Spleen (tissue), 11 donors: ENCODE data around the gene TLK1. TPM values are rescaled to one million over a fixed set of nuclear protein-coding genes. Genes with fewer than 3 reads are reported as not detected.

Experiments
- DNase-seq: peaks from one replicate; pipeline ENCODE4 v3.0.0-alpha.2; 2020
- H3K27ac ChIP-seq, 8 donors: fragments of 200-600 bp; sonication (generic) in 7 of 8; 1 replicate in 4 of 8; 2 replicates in 4 of 8; pipeline versions ENCODE4 v1.5.0 to v1.8.0; 2016 to 2021; ENCODE audit warnings: inconsistent platforms in 4 of 8, mild to moderate bottlenecking in 4 of 8, moderate library complexity in 1 of 8
- H3K27me3 ChIP-seq, 7 donors: fragments of 200-600 bp; sonication (generic) in 6 of 7; replicated peaks in 1 of 7; 1 replicate in 4 of 7; 2 replicates in 3 of 7; pipeline versions ENCODE4 v1.5.0 to v1.8.0; 2016 to 2021; ENCODE audit warnings: inconsistent platforms in 3 of 7, mild to moderate bottlenecking in 1 of 7
- H3K36me3 ChIP-seq, 6 donors: fragments of 200-600 bp; sonication (generic) in 5 of 6; 1 replicate in 4 of 6; 2 replicates in 2 of 6; pipeline versions ENCODE4 v1.5.0 to v1.8.0; 2016 to 2021; ENCODE audit warnings: inconsistent platforms in 2 of 6
- H3K4me1 ChIP-seq, 6 donors: fragments of 200-600 bp; sonication (generic) in 5 of 6; 1 replicate in 3 of 6; 2 replicates in 3 of 6; pipeline versions ENCODE4 v1.5.0 to v1.8.0; 2016 to 2021; ENCODE audit warnings: inconsistent platforms in 3 of 6
- H3K4me3 ChIP-seq, 8 donors: fragments of 200-600 bp; sonication (generic) in 7 of 8; 1 replicate in 4 of 8; 2 replicates in 4 of 8; pipeline versions ENCODE4 v1.5.0 to v1.8.0; 2016 to 2021; ENCODE audit warnings: inconsistent platforms in 4 of 8, mild to moderate bottlenecking in 4 of 8, moderate library complexity in 2 of 8
- H3K9me3 ChIP-seq, 8 donors: fragments of 200-600 bp; sonication (generic) in 7 of 8; 1 replicate in 4 of 8; 2 replicates in 4 of 8; pipeline versions ENCODE4 v1.5.0 to v1.8.0; 2016 to 2021; ENCODE audit warnings: inconsistent platforms in 4 of 8
- POLR2A ChIP-seq, 3 donors: fragments of 450-650 bp; IDR thresholded peaks; one replicate each; pipeline ENCODE4 v1.5.1; 2017; ENCODE audit warnings: antibody characterized with exemption in 3 of 3, mild to moderate bottlenecking in 1 of 3
- POLR2AphosphoS5 ChIP-seq, 3 donors: sonication (generic); formaldehyde crosslinking; IDR thresholded peaks; one replicate each; pipeline ENCODE4 v1.5.1; 2017; ENCODE audit warnings: antibody characterized with exemption in 3 of 3
- WGBS, 5 donors: extraction: QIAGEN DNeasy Blood & Tissue Kit in 3 of 5; methylation state at CpG; one replicate each; pipeline versions ENCODE4 v1.1.5 to v1.1.7; 2013 to 2018; 5-methylcytosine and 5-hydroxymethylcytosine counted together
- intact Hi-C: fragments of 100-400 bp; cut with DNase I; formaldehyde crosslinking; loops from one replicate; pipeline ENCODE4 v1.15.0; 2023; ENCODE audit warnings: low total_unique reads
- polyA plus RNA-seq, 3 donors: library from polyadenylated mRNA; stranded (reverse); fragments of 200-250 nt; gene quantifications; one replicate each; pipeline ENCODE4 v1.2.1, GENCODE V29; 2013
- total RNA-seq, 7 donors: library from RNA; depleted of rRNA in 3 of 7; stranded (reverse); fragments of >200 nt in 3 of 7; fragmentation: NEBNext Ultra II Directional in 4 of 7; extraction: Animal tissue kit (Norgen Biotek cat#: 25700) in 4 of 7; gene quantifications; one replicate each; pipeline versions ENCODE4 v1.1.0 to v1.2.1, GENCODE V29; 2016 to 2021
- TF ChIP-seq, protein P1 (sequence below), 11 experiments: fragments of 200-600 bp in 7 of 11; fragments of 450-650 bp in 4 of 11; sonication (generic) in 4 of 11; IDR thresholded peaks in 8 of 11; conservative IDR thresholded peaks in 3 of 11; 1 replicate in 7 of 11; 2 replicates in 4 of 11; pipeline versions ENCODE4 v1.4.0 to v1.8.0; 2016 to 2021; ENCODE audit warnings: antibody characterized with exemption in 11 of 11, inconsistent platforms in 4 of 11, mild to moderate bottlenecking in 1 of 11
- donor health status: healthy with polysubstance abuse.
- donor health status: DM: no; HTN: no; CAD: no; lungs with moderate emphysema.
- donor health status: DM: no; HTN: no; CAD: no.
- donor health status: Bipolar disorder and iron deficiency.
- donor health status: healthy.
- donor health status: DM: no; HTN: no; CAD: no.
- donor health status: DM: yes; HTN: yes; CAD: no.

TLK1 gene
- total and polyA plus RNA-seq, 10 donors, result 19.7 to 100.0 (median 81.7) TPM

DNA sequence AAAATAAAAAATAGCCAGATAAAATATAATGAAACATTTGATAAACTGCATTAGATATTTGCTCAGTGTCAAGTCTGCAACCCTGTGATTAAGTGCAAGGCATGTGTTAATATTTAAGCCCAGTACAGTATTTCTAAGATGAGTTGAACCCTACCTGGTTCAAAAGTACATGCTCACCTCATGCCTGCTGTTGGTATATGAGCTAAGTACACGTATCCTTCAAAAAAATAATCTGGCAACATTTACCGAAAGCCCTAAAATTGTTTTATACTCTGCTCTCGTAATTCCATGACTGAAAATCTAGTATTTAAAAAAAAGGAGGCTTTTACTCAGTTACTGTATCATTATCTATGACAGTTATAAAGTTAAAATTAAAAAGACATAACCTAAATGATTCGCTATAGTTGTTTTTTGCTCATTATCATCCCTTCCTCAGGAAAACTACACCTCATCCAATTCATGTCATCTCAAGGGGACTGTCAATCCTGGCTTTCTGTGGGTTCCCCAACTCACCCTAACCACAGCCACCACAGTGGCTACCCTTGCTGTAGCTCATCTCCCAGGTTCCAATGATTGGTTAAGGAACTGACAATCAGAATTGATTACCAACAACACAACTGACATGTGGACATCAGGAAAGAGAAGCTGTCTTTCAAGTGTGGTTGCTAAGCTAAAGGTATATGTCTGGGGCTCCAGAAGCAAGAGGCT, 10.6 kb downstream of the TLK1 start:
- H3K4me3 ChIP-seq, result no peak overlapping the region
- no peaks in the 10 kb centered on the region for H3K9me3 ChIP-seq
- H3K4me1 ChIP-seq, result peaks cover 34 to 95% (median 77%) of the 10 kb centered on the region in 6 donors
- no peaks in the 10 kb centered on the region for H3K36me3 ChIP-seq
- no peak for DNase-seq
- no peak overlapping the region for H3K27ac ChIP-seq
- 90 to 97% (median 95%) methylated on average over 4 of the region's 4 CpGs for WGBS, 5 donors
- intact Hi-C loops, result loop anchor here (10.0 kb wide), 2 partner anchors 55 to 175 kb away; no protein-coding TSS in a partner anchor
- TF ChIP-seq POLR2A (IDR thresholded peaks at IDR 0.05), result no peak
- TF ChIP-seq POLR2AphosphoS5 (IDR thresholded peaks at IDR 0.05), result no peak
- TF ChIP-seq, protein P1, sequence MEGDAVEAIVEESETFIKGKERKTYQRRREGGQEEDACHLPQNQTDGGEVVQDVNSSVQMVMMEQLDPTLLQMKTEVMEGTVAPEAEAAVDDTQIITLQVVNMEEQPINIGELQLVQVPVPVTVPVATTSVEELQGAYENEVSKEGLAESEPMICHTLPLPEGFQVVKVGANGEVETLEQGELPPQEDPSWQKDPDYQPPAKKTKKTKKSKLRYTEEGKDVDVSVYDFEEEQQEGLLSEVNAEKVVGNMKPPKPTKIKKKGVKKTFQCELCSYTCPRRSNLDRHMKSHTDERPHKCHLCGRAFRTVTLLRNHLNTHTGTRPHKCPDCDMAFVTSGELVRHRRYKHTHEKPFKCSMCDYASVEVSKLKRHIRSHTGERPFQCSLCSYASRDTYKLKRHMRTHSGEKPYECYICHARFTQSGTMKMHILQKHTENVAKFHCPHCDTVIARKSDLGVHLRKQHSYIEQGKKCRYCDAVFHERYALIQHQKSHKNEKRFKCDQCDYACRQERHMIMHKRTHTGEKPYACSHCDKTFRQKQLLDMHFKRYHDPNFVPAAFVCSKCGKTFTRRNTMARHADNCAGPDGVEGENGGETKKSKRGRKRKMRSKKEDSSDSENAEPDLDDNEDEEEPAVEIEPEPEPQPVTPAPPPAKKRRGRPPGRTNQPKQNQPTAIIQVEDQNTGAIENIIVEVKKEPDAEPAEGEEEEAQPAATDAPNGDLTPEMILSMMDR (IDR thresholded peaks at IDR 0.05 in 8 of 11, conservative IDR thresholded peaks at IDR 0.05 in 3 of 11), result no peak
- H3K27me3 ChIP-seq, result no peaks in the 10 kb centered on the region

- Histone ChIP-seq H3K36me3 (no peaks in the 10 kb centered on the region), H3K9me3 (no peaks in the 10 kb centered on the region), H3K4me1 (peaks cover 34 to 95% (median 76%) of the 10 kb centered on the region in 6 donors), H3K4me3 (no peak overlapping the region), H3K27ac (no peak overlapping the region), H3K27me3 (no peaks in the 10 kb centered on the region)
- 93 to 95% (median 94%) methylated on average over 3 of the region's 3 CpGs for WGBS, 5 donors
- no peak for TF ChIP-seq POLR2A (IDR thresholded peaks at IDR 0.05)
- no peak for TF ChIP-seq POLR2AphosphoS5 (IDR thresholded peaks at IDR 0.05)
- TF ChIP-seq, protein P1 (IDR thresholded peaks at IDR 0.05 in 8 of 11, conservative IDR thresholded peaks at IDR 0.05 in 3 of 11), result no peak
- intact Hi-C loops, result loop anchor here (10.0 kb wide), 1 partner anchor 55 kb away; no protein-coding TSS in a partner anchor
- no peak for DNase-seq
These were observed 11.3 kb downstream of the TLK1 start for GRCh38 chr2:171149171-171149938.

- Histone ChIP-seq H3K4me3 (no peak overlapping the region), H3K9me3 (no peaks in the 10 kb centered on the region), H3K27ac (peak overlapping the region in 6 of 8 donors; percentile 12 to 62 (median 48)), H3K27me3 (no peaks in the 10 kb centered on the region), H3K4me1 (peaks cover 32 to 95% (median 71%) of the 10 kb centered on the region in 6 donors), H3K36me3 (no peaks in the 10 kb centered on the region)
- DNase-seq, result no peak
- intact Hi-C loops, result loop anchor here (10.0 kb wide), 1 partner anchor 52 kb away; no protein-coding TSS in a partner anchor
- 75 to 86% (median 81%) methylated on average over 2 of the region's 2 CpGs for WGBS, 5 donors
- TF ChIP-seq, protein P1 (IDR thresholded peaks at IDR 0.05 in 8 of 11, conservative IDR thresholded peaks at IDR 0.05 in 3 of 11), result no peak
- TF ChIP-seq POLR2A (IDR thresholded peaks at IDR 0.05) (no peak), POLR2AphosphoS5 (IDR thresholded peaks at IDR 0.05) (no peak)
These were observed 13.6 kb downstream of the TLK1 start for GRCh38 chr2:171147081-171147480.

DNA sequence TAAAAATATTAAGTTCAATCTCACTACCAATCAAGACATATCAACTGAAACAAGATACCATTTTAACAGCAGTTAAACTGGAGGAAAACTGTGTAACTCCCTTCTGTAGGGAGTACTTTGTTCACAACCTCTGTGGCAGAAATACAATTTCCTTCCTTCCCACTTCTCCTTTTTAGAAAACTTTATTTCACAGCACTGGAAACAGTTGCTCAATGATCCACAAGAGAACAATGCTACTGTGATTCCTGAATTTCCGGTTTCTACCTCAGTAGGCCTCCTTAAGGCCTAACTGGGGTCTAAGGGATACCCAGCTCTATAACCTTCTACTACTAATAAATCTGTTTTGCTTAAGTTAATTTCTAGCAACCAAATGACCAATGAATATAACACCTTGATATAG, 14.1 kb downstream of the TLK1 start:
- peak overlapping the region in 6 of 8 donors; percentile 12 to 62 (median 48) for H3K27ac ChIP-seq
- no peaks in the 10 kb centered on the region for H3K9me3 ChIP-seq
- intact Hi-C loops, result loop anchor here (10.0 kb wide), 1 partner anchor 52 kb away; no protein-coding TSS in a partner anchor
- WGBS, 5 donors, result 18 to 32% (median 27%) methylated on average over 1 of the region's 1 CpG
- H3K4me1 ChIP-seq, result peaks cover 32 to 95% (median 74%) of the 10 kb centered on the region in 6 donors
- TF ChIP-seq, protein P1 (IDR thresholded peaks at IDR 0.05 in 8 of 11, conservative IDR thresholded peaks at IDR 0.05 in 3 of 11), result no peak
- TF ChIP-seq POLR2AphosphoS5 (IDR thresholded peaks at IDR 0.05), result no peak
- no peak for TF ChIP-seq POLR2A (IDR thresholded peaks at IDR 0.05)
- no peak for DNase-seq
- no peak overlapping the region for H3K4me3 ChIP-seq
- H3K27me3 ChIP-seq, result no peaks in the 10 kb centered on the region
- no peaks in the 10 kb centered on the region for H3K36me3 ChIP-seq
